ENCODE results near the gene CFAP57.

Gene CFAP57

DNA sequence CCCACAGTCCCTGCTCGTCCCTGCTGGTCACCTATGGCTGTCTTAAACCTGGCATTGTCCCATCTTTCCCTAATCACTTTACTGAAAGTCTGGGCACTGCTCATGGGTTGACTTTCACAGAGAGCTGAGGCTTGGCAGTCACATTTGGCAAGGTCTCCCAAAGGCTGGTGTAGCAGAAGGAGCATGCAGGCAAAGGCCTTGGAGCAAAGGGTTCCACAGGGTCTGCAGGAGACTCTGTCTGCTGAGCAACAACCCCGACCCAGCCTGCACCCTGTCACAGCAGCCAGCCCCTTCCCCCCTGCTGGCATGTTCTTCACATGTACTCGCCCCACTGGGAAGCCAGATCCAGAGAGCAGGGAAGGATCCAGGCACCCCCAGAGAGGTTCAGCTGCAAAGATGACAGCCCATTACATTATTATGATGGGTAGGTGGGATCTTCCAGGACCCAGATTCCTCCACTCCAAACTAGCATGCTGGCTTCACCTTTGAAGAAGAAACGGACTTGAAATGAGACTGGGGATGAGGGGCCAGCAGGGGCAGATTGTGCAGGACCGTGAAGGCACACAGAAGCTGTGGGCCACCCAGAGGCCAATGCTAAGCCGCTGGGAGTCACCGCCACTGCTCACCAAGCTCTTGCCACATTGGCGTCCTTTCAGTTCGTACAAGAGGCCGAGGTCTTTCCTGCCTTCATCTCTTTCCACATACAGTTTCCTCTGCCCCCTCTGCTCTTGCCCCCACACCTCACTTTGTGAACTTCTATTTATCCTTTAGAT lies 83.5 kb downstream of the CFAP57 start:
- peak; percentile 35 for DNase-seq (ENCODE audit: low spot score)

DNA sequence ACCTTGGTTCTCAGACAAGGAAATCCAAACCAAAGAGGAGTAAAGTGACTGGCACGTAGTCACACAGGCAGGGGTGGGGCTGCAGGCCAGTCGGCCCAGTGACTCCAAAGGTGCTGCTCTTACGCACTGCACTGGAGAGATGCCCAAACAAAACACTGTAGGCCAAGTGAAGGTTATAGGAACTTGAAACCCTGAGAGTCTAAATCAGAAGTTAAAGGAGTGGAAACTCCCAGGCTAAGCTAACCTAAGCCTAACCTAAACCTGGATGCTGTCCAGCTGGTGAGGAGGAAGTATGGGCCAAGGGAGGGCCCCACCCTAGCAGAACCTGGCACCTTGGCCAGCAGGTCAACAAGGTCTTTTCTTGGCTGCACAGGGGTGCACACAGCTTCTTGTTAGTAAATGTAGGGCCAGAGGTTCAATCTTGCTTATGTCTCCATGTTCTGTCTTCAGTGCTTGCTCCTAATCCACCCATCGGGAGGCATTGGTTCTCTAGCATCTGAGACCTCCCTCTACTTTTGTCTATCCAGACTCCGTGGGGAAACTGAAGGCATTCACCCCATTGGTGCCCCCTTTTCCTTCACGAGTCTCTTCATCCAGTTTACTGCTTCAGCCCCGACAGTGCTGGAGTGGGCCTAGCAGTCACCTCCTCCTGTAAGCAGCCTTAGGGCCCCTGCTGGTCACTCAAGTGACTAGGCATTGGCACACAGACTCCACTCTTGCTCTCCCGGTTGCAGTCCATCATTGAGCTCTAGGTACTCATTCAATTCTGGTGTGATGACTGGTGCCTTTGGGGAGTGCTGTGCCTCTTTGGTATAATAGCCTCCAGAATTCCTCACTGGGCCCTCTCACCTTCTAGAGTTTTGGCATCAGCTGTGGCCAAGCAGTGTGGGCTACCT lies 84.8 kb downstream of the CFAP57 start:
- no peak for DNase-seq (ENCODE audit: low spot score)

- DNase-seq (ENCODE audit: low spot score) = no peak
Observed at GRCh38 chr1:43258370-43258769, 86.2 kb downstream of the CFAP57 start.

DNA sequence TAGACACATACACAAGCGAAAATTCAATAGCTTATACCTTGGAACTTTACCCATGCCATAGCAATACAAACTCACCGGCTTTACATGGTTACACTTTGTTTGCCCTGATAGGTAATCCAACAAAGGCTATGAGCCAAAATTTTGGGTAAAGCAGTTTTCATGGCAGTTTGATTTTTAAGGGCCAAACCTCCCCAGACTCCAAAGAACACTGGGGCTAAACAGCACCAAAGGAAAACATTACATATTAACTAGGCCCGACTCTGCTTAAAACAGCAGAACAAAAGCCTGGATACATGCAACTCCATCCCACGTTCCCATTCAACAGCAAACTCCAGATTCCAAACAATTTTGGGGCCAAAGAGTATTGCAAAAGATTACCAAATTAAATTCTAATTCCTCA lies 93.3 kb downstream of the CFAP57 start:
- no peak for DNase-seq (ENCODE audit: low spot score)

DNA sequence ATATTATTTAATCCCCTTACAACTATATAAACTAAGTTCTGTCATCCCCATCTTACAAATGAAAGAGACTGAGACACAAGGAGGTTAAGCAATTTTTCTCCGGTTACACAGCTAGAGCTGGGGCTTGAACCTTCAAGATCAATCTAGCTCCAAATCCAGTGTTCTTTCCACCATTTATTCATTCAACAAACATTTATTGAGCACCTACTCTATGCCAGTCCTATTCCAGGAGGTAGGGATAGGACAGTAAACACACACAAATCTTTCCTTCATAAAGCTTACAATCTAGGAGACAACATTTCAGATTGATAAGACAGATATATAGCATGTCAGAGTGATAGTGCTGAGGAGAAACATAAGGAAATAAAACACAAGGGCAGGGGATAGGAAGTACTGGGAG lies 94.8 kb downstream of the CFAP57 start:
- DNase-seq (ENCODE audit: low spot score) = no peak

- DNase-seq (ENCODE audit: low spot score) = no peak
Observed at GRCh38 chr1:43267291-43267805, 95.2 kb downstream of the CFAP57 start.

DNA sequence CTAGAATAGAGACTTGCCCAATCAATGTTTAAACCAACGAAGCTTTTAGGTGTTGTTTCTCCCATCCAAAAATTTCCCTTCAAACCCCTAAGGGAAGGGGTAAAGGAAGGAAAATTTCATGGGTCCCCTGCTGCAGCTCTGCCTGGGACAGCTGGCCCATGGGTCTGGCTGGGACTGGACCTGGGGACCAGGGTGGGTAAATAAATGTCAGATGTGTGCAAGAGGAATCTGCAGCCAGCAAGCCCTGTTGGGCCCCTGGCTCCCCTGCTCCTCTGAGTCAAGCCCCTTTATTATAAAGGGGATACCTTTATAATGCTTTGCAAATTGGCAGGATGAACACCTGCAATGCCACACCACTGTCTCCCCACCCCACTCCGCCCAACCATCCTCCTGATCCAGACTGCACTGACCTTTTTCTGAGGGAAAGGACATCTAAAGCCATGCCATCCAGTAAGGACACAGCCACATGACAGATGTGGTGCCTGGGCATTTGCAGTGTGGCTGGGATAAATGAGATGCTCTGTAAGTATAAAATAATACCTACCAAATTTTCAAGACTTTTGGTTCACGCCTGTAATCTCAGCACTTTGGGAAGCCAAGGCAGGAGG lies 95.8 kb downstream of the CFAP57 start:
- DNase-seq (ENCODE audit: low spot score) = no peak

DNA sequence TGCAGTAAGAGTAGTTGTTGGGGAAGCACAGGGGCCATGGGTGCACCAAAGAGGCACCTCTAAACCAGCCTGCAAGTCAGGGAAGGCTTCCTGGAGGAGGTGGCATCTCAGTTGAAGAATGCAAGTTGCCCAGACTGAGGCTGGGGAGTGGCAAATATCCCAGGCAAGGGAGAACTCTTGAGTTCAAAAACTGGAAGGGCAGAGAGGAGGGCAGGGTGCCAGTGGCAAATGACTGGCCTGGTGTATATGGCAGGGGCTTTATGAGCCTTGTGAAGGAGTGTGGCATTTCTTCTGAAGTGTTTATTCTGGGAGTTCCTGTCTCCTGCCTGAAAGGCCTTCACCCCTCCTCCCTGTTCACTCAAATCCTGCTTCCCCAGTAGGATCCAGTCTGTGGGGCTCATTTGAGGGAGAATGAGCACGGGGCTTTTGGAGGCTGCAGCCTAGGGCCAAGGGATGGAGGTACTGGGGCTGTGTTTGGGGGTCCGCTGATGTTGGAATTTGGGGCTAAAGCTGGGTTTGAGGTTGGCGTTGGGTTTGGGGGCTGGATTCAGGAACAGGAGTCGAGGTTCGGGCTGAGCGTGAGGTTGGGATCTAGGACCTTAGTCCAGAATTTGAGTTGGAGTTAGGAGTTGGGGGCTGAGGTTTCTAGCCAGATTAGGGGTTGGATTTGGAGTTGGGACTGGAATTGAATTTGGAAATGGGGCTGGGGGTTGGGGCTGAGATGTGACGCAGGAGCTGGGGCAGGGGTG lies 97.7 kb downstream of the CFAP57 start, which contains the start of gene TMEM125:
TSS of gene TMEM125 (plus strand) at position 357 of the 749 bp plus-strand sequence. CDS start 2,740 bp downstream, outside the sequence.
- peak; percentile 39 for DNase-seq (ENCODE audit: low spot score)

DNA sequence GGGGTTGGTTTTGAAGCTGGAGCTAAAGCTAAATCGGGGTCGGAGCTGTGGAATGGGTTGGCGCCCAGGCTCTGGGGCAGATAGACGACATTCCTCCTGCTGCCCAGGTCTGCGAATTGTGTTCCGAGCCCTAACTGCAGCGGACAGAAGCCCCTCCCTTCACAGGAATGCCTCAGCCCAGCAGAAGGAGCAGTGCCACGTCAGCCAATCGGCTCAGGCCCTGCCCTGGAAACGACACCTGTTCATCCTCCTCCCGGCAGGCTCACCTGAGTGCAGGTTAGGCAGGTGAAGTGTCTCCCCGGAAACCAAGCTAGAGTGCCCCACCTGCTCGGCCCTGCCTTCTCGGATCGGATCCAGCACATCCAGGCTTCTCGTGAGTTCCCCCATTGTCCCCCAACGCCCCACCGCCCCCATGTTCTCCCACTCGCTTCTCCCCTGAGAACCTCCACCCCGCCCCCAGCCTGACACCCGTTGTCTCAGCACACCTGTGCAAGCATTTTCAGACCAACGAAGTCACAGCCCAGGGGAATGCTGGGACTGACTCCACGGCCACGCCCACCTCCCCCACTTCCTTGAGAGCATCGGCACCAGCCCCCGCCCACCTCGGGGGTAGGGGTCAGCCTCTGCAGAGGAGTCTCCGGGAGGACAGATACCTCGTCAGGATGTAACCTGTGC lies 98.4 kb downstream of the CFAP57 start:
- peak; percentile 67 for DNase-seq (ENCODE audit: low spot score)

DNA sequence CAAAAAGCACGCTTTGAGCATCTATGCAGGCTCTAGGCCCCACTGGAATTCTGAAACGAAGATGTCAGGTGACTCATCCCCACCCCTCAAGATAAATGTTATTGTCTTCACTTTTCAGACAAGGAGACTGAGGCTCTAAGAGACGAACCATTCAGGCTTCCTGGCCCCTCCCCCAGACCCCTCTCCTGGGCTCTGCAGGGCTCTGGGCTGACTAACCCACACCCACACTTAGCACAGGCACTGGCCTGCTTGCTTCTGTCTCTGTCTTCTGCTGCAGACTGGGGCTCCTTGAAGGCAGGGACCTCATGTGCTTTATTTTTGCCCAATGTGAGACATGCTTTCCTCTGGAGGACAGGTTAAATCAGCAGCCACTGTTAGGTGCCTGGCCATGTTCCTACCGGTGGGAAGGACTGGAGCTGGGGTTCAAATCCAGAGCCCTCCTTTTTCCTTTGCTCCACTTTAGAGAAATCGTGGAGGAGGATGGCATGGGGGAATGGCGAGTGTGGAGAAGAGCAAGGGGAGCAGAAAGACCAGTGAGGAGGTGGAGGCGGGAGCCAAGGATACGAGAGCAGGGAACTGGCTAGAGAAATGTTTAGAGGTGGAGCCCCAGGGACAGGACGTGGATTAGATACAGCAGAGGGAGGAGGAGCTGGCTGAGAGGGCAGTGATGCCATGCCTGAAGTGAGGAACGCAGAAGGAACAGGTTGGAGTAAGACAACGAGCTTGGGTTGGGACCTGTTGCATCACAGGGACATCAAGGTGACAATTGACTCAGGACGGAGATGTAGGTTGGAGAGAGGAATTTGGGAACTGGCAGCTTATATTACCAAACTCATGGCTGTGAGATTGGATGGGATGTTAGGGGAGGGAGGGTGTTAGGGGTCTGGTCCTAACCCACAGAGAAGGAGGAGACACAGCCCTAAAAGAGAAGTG lies 99.3 kb downstream of the CFAP57 start:
- DNase-seq (ENCODE audit: low spot score) = peak; percentile 42

DNA sequence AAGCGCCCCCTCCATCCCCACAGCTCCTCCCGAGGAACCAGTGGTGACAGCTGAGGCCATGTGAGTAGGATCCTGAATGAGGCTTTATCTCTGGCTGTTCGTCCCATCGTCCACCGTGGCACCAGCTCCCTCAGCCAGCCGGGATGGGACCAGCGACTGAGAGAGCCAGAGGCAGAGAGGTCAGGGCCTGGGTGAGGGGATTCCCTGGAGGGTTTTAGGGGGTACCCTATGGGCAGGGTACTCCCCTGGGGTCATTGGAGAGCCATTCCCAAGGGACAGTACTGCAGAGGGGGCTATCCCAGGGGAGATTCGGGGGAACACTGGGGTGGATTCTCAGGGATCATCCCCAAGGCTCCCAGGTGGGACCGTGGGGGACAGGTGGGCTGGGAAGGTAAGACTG lies 100.0 kb downstream of the CFAP57 start:
- peak; percentile 41 for DNase-seq (ENCODE audit: low spot score)

DNA sequence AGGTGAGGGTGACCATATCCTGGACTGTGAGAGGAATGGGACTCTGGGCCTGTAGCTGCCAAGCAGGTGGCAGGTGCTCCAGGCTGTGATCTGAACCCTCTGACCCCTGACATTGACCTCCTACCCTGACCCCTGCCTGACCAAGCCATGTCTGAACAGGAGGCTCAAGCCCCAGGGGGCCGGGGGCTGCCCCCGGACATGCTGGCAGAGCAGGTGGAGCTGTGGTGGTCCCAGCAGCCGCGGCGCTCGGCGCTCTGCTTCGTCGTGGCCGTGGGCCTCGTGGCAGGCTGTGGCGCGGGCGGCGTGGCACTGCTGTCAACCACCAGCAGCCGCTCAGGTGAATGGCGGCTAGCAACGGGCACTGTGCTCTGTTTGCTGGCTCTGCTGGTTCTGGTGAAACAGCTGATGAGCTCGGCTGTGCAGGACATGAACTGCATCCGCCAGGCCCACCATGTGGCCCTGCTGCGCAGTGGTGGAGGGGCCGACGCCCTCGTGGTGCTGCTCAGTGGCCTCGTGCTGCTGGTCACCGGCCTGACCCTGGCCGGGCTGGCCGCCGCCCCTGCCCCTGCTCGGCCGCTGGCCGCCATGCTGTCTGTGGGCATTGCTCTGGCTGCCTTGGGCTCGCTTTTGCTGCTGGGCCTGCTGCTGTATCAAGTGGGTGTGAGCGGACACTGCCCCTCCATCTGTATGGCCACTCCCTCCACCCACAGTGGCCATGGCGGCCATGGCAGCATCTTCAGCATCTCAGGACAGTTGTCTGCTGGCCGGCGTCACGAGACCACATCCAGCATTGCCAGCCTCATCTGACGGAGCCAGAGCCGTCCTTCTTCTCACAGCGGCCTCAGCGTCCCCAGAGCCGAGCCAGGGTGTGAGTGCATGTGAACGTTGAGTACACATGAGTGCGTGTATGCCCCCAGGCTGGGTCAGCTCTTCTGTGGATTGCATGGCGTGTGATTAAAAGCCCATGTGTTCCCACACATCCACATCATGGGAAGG lies 100.7 kb downstream of the CFAP57 start:
- peak; percentile 34 for DNase-seq (ENCODE audit: low spot score)

DNA sequence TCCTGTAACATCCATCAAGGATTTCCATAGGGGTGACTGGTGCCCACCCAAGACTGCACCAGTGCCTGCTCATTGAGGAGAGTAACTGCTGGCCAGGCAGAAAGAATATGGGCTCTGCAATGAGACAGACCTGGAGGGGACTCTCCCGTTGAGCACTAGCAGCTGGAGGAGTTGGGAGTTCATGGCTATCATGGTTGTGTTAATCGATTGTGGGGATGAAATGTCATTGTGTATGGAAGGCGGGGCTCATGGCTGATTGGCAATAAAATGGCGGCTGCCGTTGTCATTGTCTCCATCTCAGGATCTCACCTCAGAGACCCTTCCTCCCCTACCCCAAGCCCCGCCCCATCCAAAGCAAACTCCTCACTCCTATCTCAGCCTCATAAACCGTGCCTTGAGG lies 101.6 kb downstream of the CFAP57 start:
- DNase-seq (ENCODE audit: low spot score) = no peak

DNA sequence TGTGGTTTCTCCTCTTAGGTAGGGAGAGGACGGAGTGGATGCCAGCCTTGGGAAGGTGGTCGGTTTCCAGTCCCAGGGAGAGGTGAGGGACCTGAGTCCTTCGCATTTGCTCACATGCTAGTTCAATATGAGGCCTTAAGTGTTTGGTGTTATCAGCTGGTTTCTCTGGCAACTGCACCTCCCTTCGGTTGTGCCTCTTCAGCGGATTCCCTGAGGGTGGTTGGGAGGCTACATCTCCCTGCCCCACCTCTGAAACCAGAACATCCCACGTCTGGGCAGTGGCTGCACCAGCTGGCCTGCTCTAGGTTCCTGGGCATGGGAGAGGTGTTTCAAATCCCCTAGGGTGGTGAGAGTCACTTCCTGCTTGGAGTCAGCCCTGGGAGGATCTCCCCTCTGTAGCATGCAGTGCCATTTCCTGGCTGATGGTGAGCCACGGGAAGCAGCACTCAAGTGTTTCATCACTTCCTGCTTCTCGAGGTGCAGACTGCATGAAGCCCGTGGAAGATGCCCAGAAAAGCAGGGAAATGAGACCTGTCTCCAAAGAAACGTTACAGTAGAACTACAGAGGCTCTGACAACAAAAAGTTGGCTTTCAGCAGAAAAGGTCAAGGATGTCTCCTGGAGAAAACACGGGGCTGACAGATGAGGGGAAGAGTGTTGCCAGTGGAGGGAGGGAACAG lies 102.1 kb downstream of the CFAP57 start:
- DNase-seq (ENCODE audit: low spot score) = peak; percentile 32

DNA sequence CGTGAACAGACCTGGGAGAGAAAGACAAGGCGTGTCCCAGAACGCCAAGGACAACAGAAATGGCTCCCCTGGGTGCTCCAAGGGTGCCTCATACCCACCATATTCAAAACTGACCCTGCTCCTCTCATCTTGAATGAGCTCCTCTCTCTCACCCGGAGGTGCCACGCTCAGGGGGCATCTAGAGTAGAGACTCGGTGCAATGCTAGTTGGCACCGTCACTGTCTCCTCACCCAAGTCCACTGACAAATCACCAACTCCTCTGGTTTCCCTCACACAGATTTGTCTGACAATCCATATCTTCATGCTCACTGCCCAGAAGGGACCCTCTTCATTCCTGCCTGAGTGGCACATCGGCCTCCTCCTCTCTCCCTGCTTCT lies 102.7 kb downstream of the CFAP57 start:
- peak; percentile 26 for DNase-seq (ENCODE audit: low spot score)

DNA sequence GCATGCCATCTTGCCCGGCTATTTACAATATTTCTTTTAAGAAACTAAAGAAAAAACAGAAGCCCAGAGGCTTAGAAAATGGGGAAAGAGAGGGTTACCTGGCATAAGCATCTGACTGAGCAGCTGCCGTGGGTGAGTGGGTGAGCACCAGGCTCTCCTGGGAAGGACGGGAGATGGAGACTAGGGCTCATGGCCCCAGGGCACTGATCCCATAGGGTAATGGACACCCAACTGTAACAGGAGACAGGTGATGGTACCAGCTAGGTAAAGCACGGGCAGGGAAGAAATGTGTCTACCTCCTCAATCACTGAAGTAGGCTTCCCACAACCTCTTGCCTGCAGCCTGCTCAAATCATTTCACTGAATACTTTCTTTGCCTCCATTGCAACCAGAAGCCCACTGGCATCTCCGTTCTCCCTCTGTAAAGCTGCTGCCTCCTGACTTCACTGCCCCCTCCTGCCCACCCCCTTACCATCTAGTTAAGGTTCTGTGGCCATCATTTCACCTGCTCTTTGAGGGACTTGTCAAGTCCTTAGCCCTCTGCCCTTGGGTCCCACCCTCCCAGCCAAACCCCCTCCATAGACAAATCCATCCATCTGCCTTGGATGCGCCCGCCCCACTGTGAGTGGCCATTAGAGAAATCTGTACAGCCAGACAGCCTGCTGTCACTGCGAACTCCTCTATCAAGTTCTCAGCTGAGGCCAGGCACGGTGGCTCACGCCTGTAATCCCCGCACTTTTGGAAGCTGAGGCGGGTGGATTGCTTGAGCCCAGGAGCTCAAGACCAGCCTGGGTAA lies 103.9 kb downstream of the CFAP57 start:
- peak; percentile 34 for DNase-seq (ENCODE audit: low spot score)

DNA sequence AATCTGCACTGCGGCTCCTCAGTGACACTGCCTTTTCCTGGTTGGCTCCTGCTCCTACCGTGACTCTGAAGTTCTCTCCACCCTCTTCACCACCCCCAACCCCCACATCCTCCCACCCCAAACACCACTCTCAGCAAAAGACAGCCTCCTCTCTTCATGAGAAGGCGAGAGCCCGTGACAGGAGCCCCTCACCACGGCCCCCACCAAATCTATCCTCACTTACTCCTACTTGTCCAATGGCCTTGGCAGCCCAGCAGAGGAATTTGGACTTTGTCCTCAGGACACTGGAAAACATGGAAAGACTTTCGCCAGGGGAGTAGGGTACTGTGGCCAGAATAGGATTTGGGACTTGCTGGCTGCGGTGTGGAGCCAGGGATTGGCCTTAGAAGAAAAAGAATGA lies 104.5 kb downstream of the CFAP57 start:
- DNase-seq (ENCODE audit: low spot score) = peak; percentile 37

Data from ecto neural progenitor cell (in vitro differentiated cells).